ENCODE data around the gene CGRRF1. TPM values are rescaled to one million over a fixed set of nuclear protein-coding genes. Genes with fewer than 3 reads are reported as not detected.

The CGRRF1 gene
- total RNA-seq, 1 donor from 2014 or later: 20.4 TPM

DNA sequence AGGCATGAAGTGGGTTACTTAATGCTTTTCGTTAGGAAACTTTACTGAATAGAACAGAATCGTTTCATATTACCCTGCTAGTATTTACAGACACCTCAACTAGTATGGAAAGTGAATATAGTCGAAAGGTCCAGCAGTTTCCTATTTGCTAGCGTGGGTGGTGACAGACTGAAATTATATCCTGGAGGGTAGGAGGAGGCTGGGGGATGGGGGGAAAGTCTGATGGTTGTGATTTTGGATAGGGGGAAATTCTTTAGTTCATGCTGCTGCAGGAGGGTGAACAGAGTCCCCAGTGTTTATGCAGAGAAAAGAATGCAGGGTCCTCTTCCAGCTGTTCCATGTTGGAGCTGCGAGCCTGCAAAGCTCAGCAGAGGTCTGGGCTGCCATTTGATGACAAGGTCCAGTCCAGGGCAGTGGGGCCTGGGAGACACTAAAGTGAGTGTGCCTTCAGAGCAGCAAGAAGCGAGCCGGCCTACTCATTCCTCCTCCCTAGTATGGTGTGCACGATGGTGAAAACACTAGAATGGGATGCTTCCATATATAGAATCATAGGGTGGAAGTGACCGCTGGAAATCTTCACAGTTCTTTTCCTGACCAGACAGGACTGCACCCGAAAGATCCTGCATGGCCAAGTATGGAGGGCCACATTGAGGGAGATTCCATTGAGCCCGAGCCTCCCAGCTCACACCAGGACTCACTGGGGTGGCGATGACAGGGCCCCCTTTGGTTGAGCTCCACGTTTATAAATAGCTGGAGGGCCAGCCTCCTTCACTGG is 59.3 kb downstream of the CGRRF1 start:
- Histone ChIP-seq H3K9ac (ENCODE audit: low read depth in 1 of 3, low read length in 3 of 3) (peak overlapping the region; percentile 54 to 76 (median 58)), H3K4me1 (ENCODE audit: control insufficient read depth in 3 of 3, insufficient read depth in 3 of 3, low read length in 3 of 3) (peaks cover 35 to 43% (median 40%) of the 10 kb centered on the region in 3 donors), H3K27me3 (ENCODE audit: control insufficient read depth in 3 of 3, insufficient read depth in 3 of 3, low read length in 3 of 3) (no peaks in the 10 kb centered on the region), H3K9me3 (ENCODE audit: control insufficient read depth in 3 of 3, low read length in 3 of 3) (peaks cover 0 to 3% (median 0%) of the 10 kb centered on the region in 3 donors), H3K4me3 (ENCODE audit: low read length in 3 of 3) (peak overlapping the region; percentile 50 to 65 (median 64)), H3K27ac (ENCODE audit: low read depth, low read length) (peak overlapping the region; percentile 67), H3K36me3 (ENCODE audit: control insufficient read depth in 3 of 3, insufficient read depth in 3 of 3, low read length in 3 of 3) (peaks cover 0 to 7% (median 3%) of the 10 kb centered on the region in 3 donors)

DNA sequence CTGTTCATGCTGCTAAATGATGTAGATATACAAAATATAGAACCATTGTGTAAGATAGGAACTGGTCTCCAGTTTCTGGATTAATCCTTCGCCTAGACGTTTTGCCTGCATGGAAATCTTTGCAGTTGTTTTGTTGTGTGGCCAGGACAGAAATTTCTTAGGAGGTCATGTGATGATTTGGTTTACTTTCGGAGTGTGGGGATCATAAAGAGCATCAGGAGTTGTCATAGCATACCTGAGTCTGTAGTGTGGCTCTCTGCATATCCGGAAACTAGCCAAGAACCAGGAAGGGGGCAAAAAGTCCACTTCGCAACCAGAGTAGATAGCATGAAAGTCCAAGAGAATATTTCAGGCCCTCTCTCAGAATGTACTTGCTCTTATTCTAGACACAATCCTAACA is 60.3 kb downstream of the CGRRF1 start:
- H3K4me1 ChIP-seq (ENCODE audit: control insufficient read depth in 3 of 3, insufficient read depth in 3 of 3, low read length in 3 of 3): peaks cover 37 to 47% (median 39%) of the 10 kb centered on the region in 3 donors
- H3K27ac ChIP-seq (ENCODE audit: low read depth, low read length): peak overlapping the region; percentile 67
- peaks cover 0 to 7% (median 6%) of the 10 kb centered on the region in 3 donors for H3K36me3 ChIP-seq (ENCODE audit: control insufficient read depth in 3 of 3, insufficient read depth in 3 of 3, low read length in 3 of 3)
- H3K9me3 ChIP-seq (ENCODE audit: control insufficient read depth in 3 of 3, low read length in 3 of 3): peaks cover 0 to 3% (median 0%) of the 10 kb centered on the region in 3 donors
- H3K9ac ChIP-seq (ENCODE audit: low read depth in 1 of 3, low read length in 3 of 3): peak overlapping the region; percentile 40 to 76 (median 58)
- H3K4me3 ChIP-seq (ENCODE audit: low read length in 3 of 3): peak overlapping the region; percentile 6 to 64 (median 17)
- H3K27me3 ChIP-seq (ENCODE audit: control insufficient read depth in 3 of 3, insufficient read depth in 3 of 3, low read length in 3 of 3): no peaks in the 10 kb centered on the region

DNA sequence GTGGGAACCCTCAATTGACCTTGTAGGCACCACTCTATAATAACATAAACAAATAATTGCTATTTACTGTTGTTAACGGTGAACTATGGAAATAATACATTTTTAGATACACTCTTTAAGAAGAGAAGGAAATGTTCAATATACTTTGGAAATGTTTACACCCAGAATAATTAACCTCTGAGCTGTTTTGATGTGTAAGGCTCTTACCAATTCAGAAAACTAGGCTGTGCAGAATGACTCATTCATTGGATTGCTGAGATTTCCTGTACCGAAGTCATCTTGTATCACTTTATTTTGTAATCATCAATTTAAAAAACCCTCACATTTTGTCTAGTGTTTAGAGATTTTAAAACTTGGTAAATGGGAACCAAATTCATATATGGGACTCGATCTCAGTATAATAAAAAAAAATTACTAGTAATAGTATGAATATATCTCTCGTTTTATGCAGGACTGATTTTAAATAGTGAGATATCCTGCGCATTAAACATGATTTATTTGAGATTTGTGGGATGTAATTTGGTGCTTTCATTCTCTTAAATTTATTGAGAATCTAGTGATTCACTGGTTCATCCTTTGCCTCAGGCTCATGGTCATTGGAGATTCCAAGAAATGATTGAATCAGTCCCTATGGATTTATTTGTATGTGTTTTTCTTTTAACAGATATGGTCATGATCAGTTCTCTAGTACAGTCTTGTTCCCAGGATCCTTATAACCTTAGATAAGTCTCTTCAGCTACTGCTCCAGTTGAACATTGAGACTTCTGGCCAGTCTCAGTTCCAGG is 61.1 kb downstream of the CGRRF1 start:
- Histone ChIP-seq H3K27ac (ENCODE audit: low read depth, low read length) (peak overlapping the region; percentile 67), H3K36me3 (ENCODE audit: control insufficient read depth in 3 of 3, insufficient read depth in 3 of 3, low read length in 3 of 3) (peaks cover 0 to 7% (median 6%) of the 10 kb centered on the region in 3 donors), H3K9ac (ENCODE audit: low read depth in 1 of 3, low read length in 3 of 3) (peak overlapping the region in 1 of 3 donors; percentile 76), H3K9me3 (ENCODE audit: control insufficient read depth in 3 of 3, low read length in 3 of 3) (peaks cover 0 to 3% (median 0%) of the 10 kb centered on the region in 3 donors), H3K27me3 (ENCODE audit: control insufficient read depth in 3 of 3, insufficient read depth in 3 of 3, low read length in 3 of 3) (no peaks in the 10 kb centered on the region), H3K4me3 (ENCODE audit: low read length in 3 of 3) (peak overlapping the region in 1 of 3 donors; percentile 64), H3K4me1 (ENCODE audit: control insufficient read depth in 3 of 3, insufficient read depth in 3 of 3, low read length in 3 of 3) (peaks cover 41 to 48% (median 45%) of the 10 kb centered on the region in 3 donors)

DNA sequence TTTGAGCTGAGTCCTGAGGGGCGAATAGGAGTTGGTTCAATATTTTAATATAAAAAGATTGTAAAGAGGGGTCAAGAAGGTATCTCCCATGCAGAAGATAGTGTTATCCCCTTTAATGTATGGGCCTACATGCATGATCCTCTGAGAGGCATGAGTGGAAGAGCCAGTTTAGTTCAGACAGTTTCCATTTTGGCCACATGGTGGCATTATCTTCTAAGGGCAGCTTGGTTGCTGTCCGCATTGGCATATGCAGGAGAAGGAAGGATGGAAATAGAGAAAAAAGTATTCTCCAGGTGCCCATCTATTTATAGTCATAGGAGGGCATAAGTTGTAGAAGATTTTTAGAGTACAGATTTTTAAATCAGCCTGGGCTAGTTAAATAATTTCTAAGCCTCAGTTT is 62.6 kb downstream of the CGRRF1 start:
- Histone ChIP-seq H3K27ac (ENCODE audit: low read depth, low read length) (no peak overlapping the region), H3K4me1 (ENCODE audit: control insufficient read depth in 3 of 3, insufficient read depth in 3 of 3, low read length in 3 of 3) (peaks cover 53 to 63% (median 58%) of the 10 kb centered on the region in 3 donors), H3K9ac (ENCODE audit: low read depth in 1 of 3, low read length in 3 of 3) (no peak overlapping the region), H3K9me3 (ENCODE audit: control insufficient read depth in 3 of 3, low read length in 3 of 3) (peaks cover 0 to 3% (median 0%) of the 10 kb centered on the region in 3 donors), H3K36me3 (ENCODE audit: control insufficient read depth in 3 of 3, insufficient read depth in 3 of 3, low read length in 3 of 3) (peaks cover 3 to 15% (median 7%) of the 10 kb centered on the region in 3 donors), H3K4me3 (ENCODE audit: low read length in 3 of 3) (no peak overlapping the region), H3K27me3 (ENCODE audit: control insufficient read depth in 3 of 3, insufficient read depth in 3 of 3, low read length in 3 of 3) (no peaks in the 10 kb centered on the region)

DNA sequence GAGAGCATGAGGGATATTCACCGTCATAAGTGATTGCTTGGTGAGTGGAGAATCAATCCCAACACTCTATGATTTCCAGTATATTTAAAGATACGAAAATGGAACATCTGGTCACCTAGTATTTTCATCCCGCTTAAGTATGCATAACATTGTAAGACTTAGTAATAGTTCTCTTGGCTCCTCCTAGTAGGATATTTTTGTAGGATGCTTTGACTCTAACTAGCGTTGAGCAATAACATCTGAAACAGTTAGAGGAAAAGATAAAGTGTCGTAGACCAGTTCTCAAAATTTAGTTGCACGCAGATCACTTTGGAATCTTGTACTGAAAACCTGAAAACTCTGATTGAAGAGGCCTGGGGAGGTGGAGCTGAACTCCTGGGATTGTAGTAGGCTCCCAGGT is 64.8 kb downstream of the CGRRF1 start:
- Histone ChIP-seq H3K4me3 (ENCODE audit: low read length in 3 of 3) (no peak overlapping the region), H3K27ac (ENCODE audit: low read depth, low read length) (no peak overlapping the region), H3K27me3 (ENCODE audit: control insufficient read depth in 3 of 3, insufficient read depth in 3 of 3, low read length in 3 of 3) (no peaks in the 10 kb centered on the region), H3K36me3 (ENCODE audit: control insufficient read depth in 3 of 3, insufficient read depth in 3 of 3, low read length in 3 of 3) (peaks cover 3 to 15% (median 6%) of the 10 kb centered on the region in 3 donors), H3K4me1 (ENCODE audit: control insufficient read depth in 3 of 3, insufficient read depth in 3 of 3, low read length in 3 of 3) (peaks cover 48 to 64% (median 54%) of the 10 kb centered on the region in 3 donors), H3K9ac (ENCODE audit: low read depth in 1 of 3, low read length in 3 of 3) (no peak overlapping the region), H3K9me3 (ENCODE audit: control insufficient read depth in 3 of 3, low read length in 3 of 3) (peaks cover 0 to 3% (median 0%) of the 10 kb centered on the region in 3 donors)

DNA sequence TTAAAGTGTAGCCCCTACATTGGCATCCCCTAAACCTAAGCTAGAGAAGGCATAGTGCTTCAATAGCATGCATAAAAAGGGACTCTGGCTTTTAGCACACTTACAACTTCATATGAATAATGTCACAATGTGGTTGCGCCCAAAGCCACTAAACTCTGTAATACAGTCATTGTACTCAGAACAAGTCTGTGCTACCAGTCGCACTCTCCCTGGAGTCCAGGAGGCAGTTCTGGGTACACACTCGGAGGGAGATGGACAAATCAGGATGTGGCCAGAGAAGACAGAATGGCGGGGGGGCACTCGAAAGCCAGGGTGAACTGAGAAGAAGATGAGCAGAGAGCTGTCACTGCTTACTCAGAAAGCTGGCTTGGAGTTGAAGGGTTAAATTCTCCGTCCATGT is 67.8 kb downstream of the CGRRF1 start:
- Histone ChIP-seq H3K27me3 (ENCODE audit: control insufficient read depth in 3 of 3, insufficient read depth in 3 of 3, low read length in 3 of 3) (no peaks in the 10 kb centered on the region), H3K9ac (ENCODE audit: low read depth in 1 of 3, low read length in 3 of 3) (no peak overlapping the region), H3K9me3 (ENCODE audit: control insufficient read depth in 3 of 3, low read length in 3 of 3) (no peaks in the 10 kb centered on the region), H3K27ac (ENCODE audit: low read depth, low read length) (no peak overlapping the region), H3K4me3 (ENCODE audit: low read length in 3 of 3) (no peak overlapping the region), H3K36me3 (ENCODE audit: control insufficient read depth in 3 of 3, insufficient read depth in 3 of 3, low read length in 3 of 3) (peaks cover 5 to 12% (median 6%) of the 10 kb centered on the region in 3 donors), H3K4me1 (ENCODE audit: control insufficient read depth in 3 of 3, insufficient read depth in 3 of 3, low read length in 3 of 3) (peaks cover 35 to 52% (median 52%) of the 10 kb centered on the region in 3 donors)

DNA sequence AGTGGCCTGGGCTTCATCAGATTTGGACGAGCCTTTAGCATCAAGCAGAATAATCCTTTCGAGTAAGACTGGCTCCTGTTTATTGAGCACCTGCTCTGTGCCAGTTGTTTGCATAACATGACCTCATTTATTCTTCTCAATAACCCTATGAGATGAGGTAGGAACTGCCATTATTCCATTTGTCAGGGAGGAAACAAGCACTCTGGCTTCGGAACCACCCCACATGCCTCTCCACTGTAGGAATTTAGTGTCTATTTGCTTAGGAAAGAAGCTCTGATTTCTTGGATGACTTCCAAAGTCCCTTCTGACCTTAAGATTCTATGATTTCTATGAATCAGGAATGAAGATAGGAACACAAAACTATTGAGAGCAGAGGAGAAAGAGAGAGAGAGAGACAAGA is 68.3 kb downstream of the CGRRF1 start:
- Histone ChIP-seq H3K9me3 (ENCODE audit: control insufficient read depth in 3 of 3, low read length in 3 of 3) (no peaks in the 10 kb centered on the region), H3K27ac (ENCODE audit: low read depth, low read length) (no peak overlapping the region), H3K27me3 (ENCODE audit: control insufficient read depth in 3 of 3, insufficient read depth in 3 of 3, low read length in 3 of 3) (no peaks in the 10 kb centered on the region)

DNA sequence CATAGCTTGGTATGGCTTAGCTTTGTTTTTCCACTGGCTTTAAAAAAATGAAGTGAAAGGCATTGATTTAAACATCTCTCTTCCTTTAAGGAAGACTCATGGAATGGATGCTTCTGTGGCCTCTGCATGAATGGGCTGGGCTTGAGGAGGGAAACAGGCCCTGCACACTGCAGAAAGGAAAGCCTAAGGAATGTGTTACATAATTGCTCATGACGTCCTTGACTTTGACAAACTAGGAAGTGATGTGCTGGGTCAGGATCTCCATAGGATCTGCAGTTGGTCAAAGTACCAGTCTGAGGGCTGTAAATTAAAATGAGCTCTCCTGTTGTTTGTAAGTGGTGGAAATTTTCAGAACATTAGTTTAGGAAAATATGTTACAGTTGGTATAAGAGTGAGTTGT is 69.9 kb downstream of the CGRRF1 start:
- no peak overlapping the region for H3K9ac ChIP-seq (ENCODE audit: low read depth in 1 of 3, low read length in 3 of 3)
- H3K9me3 ChIP-seq (ENCODE audit: control insufficient read depth in 3 of 3, low read length in 3 of 3): no peaks in the 10 kb centered on the region
- no peaks in the 10 kb centered on the region for H3K27me3 ChIP-seq (ENCODE audit: control insufficient read depth in 3 of 3, insufficient read depth in 3 of 3, low read length in 3 of 3)
- peaks cover 32 to 47% (median 41%) of the 10 kb centered on the region in 3 donors for H3K4me1 ChIP-seq (ENCODE audit: control insufficient read depth in 3 of 3, insufficient read depth in 3 of 3, low read length in 3 of 3)
- peaks cover 5 to 8% (median 5%) of the 10 kb centered on the region in 3 donors for H3K36me3 ChIP-seq (ENCODE audit: control insufficient read depth in 3 of 3, insufficient read depth in 3 of 3, low read length in 3 of 3)
- H3K27ac ChIP-seq (ENCODE audit: low read depth, low read length): no peak overlapping the region
- no peak overlapping the region for H3K4me3 ChIP-seq (ENCODE audit: low read length in 3 of 3)

More for the DNA sequence above, 68.3 kb downstream of the CGRRF1 start:
- Histone ChIP-seq H3K9ac (ENCODE audit: low read depth in 1 of 3, low read length in 3 of 3) (no peak overlapping the region), H3K4me3 (ENCODE audit: low read length in 3 of 3) (no peak overlapping the region), H3K36me3 (ENCODE audit: control insufficient read depth in 3 of 3, insufficient read depth in 3 of 3, low read length in 3 of 3) (peaks cover 5 to 12% (median 6%) of the 10 kb centered on the region in 3 donors), H3K4me1 (ENCODE audit: control insufficient read depth in 3 of 3, insufficient read depth in 3 of 3, low read length in 3 of 3) (peaks cover 35 to 56% (median 52%) of the 10 kb centered on the region in 3 donors)

DNA sequence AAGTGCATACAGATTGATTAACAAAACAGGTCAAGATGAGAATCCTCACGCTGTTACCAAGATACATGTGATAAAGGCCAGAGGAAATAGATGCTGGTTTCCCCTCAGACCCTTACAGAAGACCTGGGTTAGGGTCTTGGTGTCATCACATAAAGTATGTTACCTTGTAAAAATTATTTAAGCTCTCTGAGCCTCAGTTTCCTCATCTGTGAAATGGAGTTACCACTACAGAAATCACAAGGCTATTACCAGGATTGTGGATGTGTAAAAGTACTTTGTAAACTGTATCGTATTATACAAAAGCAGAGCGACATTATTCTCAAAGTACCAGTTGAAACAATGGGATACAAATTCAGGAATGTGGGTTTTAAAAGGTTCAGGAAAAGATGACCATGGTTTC is 71.2 kb downstream of the CGRRF1 start:
- Histone ChIP-seq H3K9ac (ENCODE audit: low read depth in 1 of 3, low read length in 3 of 3) (no peak overlapping the region), H3K4me3 (ENCODE audit: low read length in 3 of 3) (no peak overlapping the region), H3K9me3 (ENCODE audit: control insufficient read depth in 3 of 3, low read length in 3 of 3) (no peaks in the 10 kb centered on the region), H3K27me3 (ENCODE audit: control insufficient read depth in 3 of 3, insufficient read depth in 3 of 3, low read length in 3 of 3) (no peaks in the 10 kb centered on the region), H3K27ac (ENCODE audit: low read depth, low read length) (no peak overlapping the region), H3K36me3 (ENCODE audit: control insufficient read depth in 3 of 3, insufficient read depth in 3 of 3, low read length in 3 of 3) (peaks cover 5 to 8% (median 5%) of the 10 kb centered on the region in 3 donors), H3K4me1 (ENCODE audit: control insufficient read depth in 3 of 3, insufficient read depth in 3 of 3, low read length in 3 of 3) (peaks cover 23 to 36% (median 31%) of the 10 kb centered on the region in 3 donors)
